Activated CD4-positive, alpha-beta memory T cell treated with anti-CD3 and anti-CD28 coated beads, Interleukin-2, amount 10 ng/mL, durations not matched to agents 7 days and 5 days (primary cell): ENCODE data around the gene OTUD5. TPM values are rescaled to one million over a fixed set of nuclear protein-coding genes. Genes with fewer than 3 reads are reported as not detected.

Source experiments
- CTCF ChIA-PET: fragments of 350-600 bp; sonication (Branson Sonifier 250); formaldehyde crosslinking; loops from one replicate; lab custom pipeline; 2021; ENCODE audit warnings: antibody characterized with exemption, inconsistent platforms; lab: Charles Lee
- POLR2A ChIA-PET: fragments of 350-600 bp; sonication (Branson Sonifier 250); formaldehyde crosslinking; loops from one replicate; lab custom pipeline; 2021; ENCODE audit warnings: antibody characterized with exemption; lab: Charles Lee
- DNase-seq: peaks from one replicate; pipeline ENCODE4 v3.0.0-alpha.2; 2020
- H3K27ac Mint-ChIP-seq: one replicate; pipeline ENCODE4 v1.8.0; 2021; ENCODE audit warnings: mild to moderate bottlenecking, mixed read lengths
- H3K27me3 Mint-ChIP-seq: one replicate; pipeline ENCODE4 v1.8.0; 2021; ENCODE audit warnings: mixed read lengths
- H3K36me3 Mint-ChIP-seq: one replicate; pipeline ENCODE4 v1.8.0; 2021; ENCODE audit warnings: low read depth, mixed read lengths
- H3K4me1 Mint-ChIP-seq: one replicate; pipeline ENCODE4 v1.8.0; 2021; ENCODE audit warnings: mixed read lengths
- H3K4me3 Mint-ChIP-seq: one replicate; pipeline ENCODE4 v1.8.0; 2021; ENCODE audit warnings: mild to moderate bottlenecking, mixed read lengths
- H3K9me3 Mint-ChIP-seq: one replicate; pipeline ENCODE4 v1.8.0; 2021; ENCODE audit warnings: mixed read lengths
- total RNA-seq, 2 experiments: library from RNA; stranded (reverse); gene quantifications; one replicate each; pipeline ENCODE4 v1.2.3, GENCODE V29; 2021

The OTUD5 gene
- total RNA-seq, result 10 to 100 TPM; 63.2 to 63.7 TPM

GRCh38 chrX:48957477-48957826 lies at the start of gene OTUD5:
TSS of gene OTUD5 (minus strand) at chrX:48957607. CDS start at chrX:48957570, 37 bp downstream.
- POLR2A ChIA-PET, result interaction anchor here (1.0 to 6.8 kb wide), 13 partner anchors 12 to 319 kb away, joined by 3 to 125 read pairs (median 8); partner anchors contain the start of genes GRIPAP1, HDAC6, PQBP1 and SLC35A2
- H3K4me3 Mint-ChIP-seq, result peak within 1 kb of the TSS; percentile 98

GRCh38 chrX:49003696-49004095 lies 46.3 kb upstream of the OTUD5 start:
- Mint-ChIP-seq H3K27ac (peak overlapping the region; percentile 64), H3K27me3 (no peaks in the 10 kb centered on the region), H3K9me3 (no peaks in the 10 kb centered on the region), H3K36me3 (peaks cover 22% of the 10 kb centered on the region), H3K4me1 (peaks cover 29% of the 10 kb centered on the region), H3K4me3 (peak overlapping the region; percentile 50)
- no peak for DNase-seq
- ChIA-PET POLR2A (interaction anchor here (2.2 kb wide), 1 partner anchor 39 kb away, joined by 26 read pairs; the partner anchor contains the start of gene TFE3), CTCF (interaction anchor here (1.2 kb wide), 1 partner anchor 31 kb away, joined by 3 read pairs; no protein-coding TSS in a partner anchor)

More at GRCh38 chrX:48957477-48957826, at the start of gene OTUD5:
- CTCF ChIA-PET, result interaction anchor here (1.3 kb wide), 1 partner anchor 206 kb away, joined by 4 read pairs; no protein-coding TSS in a partner anchor
- Mint-ChIP-seq H3K27ac (peak within 1 kb of the TSS; percentile 100), H3K36me3 (peaks cover 22% of the 10 kb centered on the region), H3K4me1 (peaks cover 55% of the 10 kb centered on the region), H3K27me3 (no peaks in the 10 kb centered on the region), H3K9me3 (no peaks in the 10 kb centered on the region)
- DNase-seq, result no peak

DNA sequence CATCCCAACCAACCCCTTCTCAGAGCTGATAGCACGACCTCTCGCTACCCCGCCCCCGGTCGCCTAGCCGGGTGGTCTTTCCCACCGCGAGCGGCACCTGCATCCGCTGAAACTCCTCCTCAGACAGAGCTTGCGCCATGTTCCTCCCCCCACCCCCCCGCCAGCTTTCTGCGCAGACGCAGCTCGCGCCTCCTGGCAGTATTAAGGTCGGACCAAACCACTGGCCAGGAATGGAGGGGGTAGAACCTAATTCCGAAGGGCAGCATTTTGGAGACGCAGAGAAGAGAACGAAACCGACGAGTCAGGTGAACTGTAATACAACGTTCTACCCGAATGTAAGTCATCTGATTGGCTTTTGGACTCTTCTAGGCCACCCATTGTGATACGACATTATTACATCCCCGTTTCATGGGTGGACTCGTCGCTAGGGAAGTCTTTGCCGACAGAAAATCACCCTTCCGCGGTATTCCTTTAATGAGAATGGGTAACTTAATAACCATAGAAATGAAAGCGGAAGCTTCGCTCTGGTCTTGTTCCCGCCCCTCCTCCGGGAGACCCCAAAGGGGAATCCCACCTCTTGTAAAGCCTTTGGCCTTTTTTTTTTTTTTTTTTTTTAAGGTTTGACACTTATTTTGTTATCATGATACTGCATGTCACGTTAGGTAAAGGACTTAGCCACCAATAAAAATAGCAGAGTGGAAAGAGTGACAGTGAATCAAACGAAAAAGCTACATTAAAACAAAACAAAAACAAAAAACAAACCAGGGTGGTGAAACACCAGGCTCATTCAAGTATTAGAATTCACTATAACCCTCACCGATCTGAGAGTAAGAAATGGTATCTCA lies 44.9 kb upstream of the OTUD5 start, which contains the start of gene GRIPAP1:
TSS of gene GRIPAP1 (minus strand) at position 174 of the 845 bp plus-strand sequence. CDS start at position 139, 35 bp downstream.
- peak within 1 kb of the TSS; percentile 94 for H3K27ac Mint-ChIP-seq
- H3K4me3 Mint-ChIP-seq, result peak within 1 kb of the TSS; percentile 98
- POLR2A ChIA-PET, result interaction anchor here (0.7 to 2.2 kb wide), 16 partner anchors 8 to 428 kb away, joined by 3 to 26 read pairs (median 6); partner anchors contain the start of genes HDAC6, PQBP1, RBM3 and TFE3
- no peaks in the 10 kb centered on the region for H3K27me3 Mint-ChIP-seq
- peaks cover 35% of the 10 kb centered on the region for H3K36me3 Mint-ChIP-seq
- no peaks in the 10 kb centered on the region for H3K9me3 Mint-ChIP-seq
- peak; percentile 82 for DNase-seq
- CTCF ChIA-PET, result interaction anchor here (0.6 to 1.4 kb wide), 9 partner anchors 9 to 462 kb away, joined by 3 to 7 read pairs (median 4); partner anchors contain the start of genes HDAC6, TBC1D25 and TFE3
- H3K4me1 Mint-ChIP-seq, result peaks cover 41% of the 10 kb centered on the region

- ChIA-PET POLR2A (interaction anchor here (0.8 to 2.2 kb wide), 13 partner anchors 8 to 428 kb away, joined by 3 to 26 read pairs (median 6); partner anchors contain the start of genes HDAC6, PQBP1, RBM3 and TFE3), CTCF (interaction anchor here (0.6 to 1.4 kb wide), 5 partner anchors 10 to 462 kb away, joined by 3 to 7 read pairs (median 4); partner anchors contain the start of genes HDAC6, TBC1D25 and TFE3)
- H3K4me1 Mint-ChIP-seq, result peaks cover 48% of the 10 kb centered on the region
- peak overlapping the region; percentile 94 for H3K27ac Mint-ChIP-seq
- H3K36me3 Mint-ChIP-seq, result peaks cover 43% of the 10 kb centered on the region
- no peaks in the 10 kb centered on the region for H3K27me3 Mint-ChIP-seq
- peak; percentile 58 for DNase-seq
- H3K4me3 Mint-ChIP-seq, result peak overlapping the region; percentile 98
- no peaks in the 10 kb centered on the region for H3K9me3 Mint-ChIP-seq
These were observed 44.2 kb upstream of the OTUD5 start for GRCh38 chrX:49001521-49002090.

DNA sequence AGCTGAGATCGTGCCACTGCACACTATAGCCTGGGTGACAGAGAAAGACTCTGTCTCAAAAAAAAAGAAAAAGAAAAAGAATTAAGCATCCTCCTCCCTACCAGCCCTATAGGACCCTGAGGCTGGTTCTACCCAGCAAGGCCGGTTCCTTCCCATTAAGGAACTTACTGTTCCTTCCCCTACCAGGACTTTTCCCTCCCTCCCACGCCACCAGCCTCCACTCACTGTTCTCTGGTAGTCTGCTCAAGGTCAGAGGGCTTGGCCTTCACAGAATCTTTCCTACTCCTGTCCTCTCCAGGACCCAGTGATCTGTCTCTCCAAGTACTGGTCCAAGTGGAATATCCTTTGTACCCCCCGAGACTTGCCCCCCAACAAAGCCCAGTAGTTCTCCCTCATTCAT lies 43.2 kb upstream of the OTUD5 start:
- POLR2A ChIA-PET, result no interaction called here
- CTCF ChIA-PET, result no interaction called here

DNA sequence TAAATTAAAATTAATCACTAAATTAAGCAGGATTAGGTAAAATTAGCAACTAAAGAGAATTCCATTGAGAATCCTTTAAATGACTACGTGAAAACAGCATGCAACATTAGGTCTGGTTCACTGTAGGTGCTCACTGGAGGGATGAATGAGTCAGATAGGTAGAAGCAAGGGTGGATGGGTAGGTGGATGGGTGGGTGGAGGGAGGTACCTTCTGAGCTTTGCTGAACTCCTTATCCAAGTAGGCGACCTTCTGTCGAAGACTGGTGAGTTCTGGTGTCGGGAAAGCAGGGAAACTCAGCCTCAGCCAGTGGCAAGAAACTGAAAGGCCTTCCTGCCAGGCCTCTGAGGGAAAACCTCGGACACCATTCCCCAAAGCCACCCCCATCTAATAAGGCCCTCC lies 41.6 kb upstream of the OTUD5 start:
- no peak for DNase-seq
- peaks cover 59% of the 10 kb centered on the region for H3K36me3 Mint-ChIP-seq
- CTCF ChIA-PET, result no interaction called here
- H3K4me3 Mint-ChIP-seq, result no peak overlapping the region
- no peaks in the 10 kb centered on the region for H3K9me3 Mint-ChIP-seq
- peaks cover 55% of the 10 kb centered on the region for H3K4me1 Mint-ChIP-seq
- H3K27ac Mint-ChIP-seq, result no peak overlapping the region
- no peaks in the 10 kb centered on the region for H3K27me3 Mint-ChIP-seq
- POLR2A ChIA-PET, result no interaction called here

More for the DNA sequence above, 43.2 kb upstream of the OTUD5 start:
- no peaks in the 10 kb centered on the region for H3K9me3 Mint-ChIP-seq
- DNase-seq, result no peak
- H3K27me3 Mint-ChIP-seq, result no peaks in the 10 kb centered on the region
- H3K36me3 Mint-ChIP-seq, result peaks cover 48% of the 10 kb centered on the region
- peak overlapping the region; percentile 98 for H3K4me3 Mint-ChIP-seq
- H3K4me1 Mint-ChIP-seq, result peaks cover 48% of the 10 kb centered on the region
- no peak overlapping the region for H3K27ac Mint-ChIP-seq

GRCh38 chrX:48998391-48998790 lies 41.0 kb upstream of the OTUD5 start:
- DNase-seq, result no peak
- CTCF ChIA-PET, result no interaction called here
- Mint-ChIP-seq H3K27me3 (no peaks in the 10 kb centered on the region), H3K27ac (no peak overlapping the region), H3K9me3 (no peaks in the 10 kb centered on the region), H3K36me3 (peaks cover 64% of the 10 kb centered on the region), H3K4me1 (peaks cover 52% of the 10 kb centered on the region), H3K4me3 (no peak overlapping the region)
- POLR2A ChIA-PET, result no interaction called here

DNA sequence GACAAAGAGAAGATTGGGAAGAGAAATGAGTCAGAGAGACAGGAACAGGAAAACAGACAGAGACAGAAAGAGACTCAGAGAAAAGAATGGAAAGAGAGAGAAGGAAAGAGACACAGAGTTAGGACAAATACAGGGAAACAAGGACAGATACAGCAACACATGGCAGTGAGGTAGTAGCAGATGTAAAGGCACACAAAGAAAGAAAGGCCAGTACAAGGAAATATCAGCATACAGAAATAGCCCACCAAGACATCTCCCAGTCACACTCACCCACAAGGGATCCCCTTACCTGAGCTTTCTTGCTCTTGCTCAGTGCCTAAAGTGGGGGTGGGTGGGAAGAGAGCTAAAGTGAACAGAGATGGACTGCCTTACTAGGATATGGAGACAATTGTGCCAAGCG lies 40.5 kb upstream of the OTUD5 start:
- POLR2A ChIA-PET, result no interaction called here
- Mint-ChIP-seq H3K9me3 (no peaks in the 10 kb centered on the region), H3K4me1 (peaks cover 52% of the 10 kb centered on the region), H3K4me3 (no peak overlapping the region), H3K36me3 (peaks cover 68% of the 10 kb centered on the region), H3K27me3 (no peaks in the 10 kb centered on the region), H3K27ac (no peak overlapping the region)
- DNase-seq, result no peak
- CTCF ChIA-PET, result no interaction called here

DNA sequence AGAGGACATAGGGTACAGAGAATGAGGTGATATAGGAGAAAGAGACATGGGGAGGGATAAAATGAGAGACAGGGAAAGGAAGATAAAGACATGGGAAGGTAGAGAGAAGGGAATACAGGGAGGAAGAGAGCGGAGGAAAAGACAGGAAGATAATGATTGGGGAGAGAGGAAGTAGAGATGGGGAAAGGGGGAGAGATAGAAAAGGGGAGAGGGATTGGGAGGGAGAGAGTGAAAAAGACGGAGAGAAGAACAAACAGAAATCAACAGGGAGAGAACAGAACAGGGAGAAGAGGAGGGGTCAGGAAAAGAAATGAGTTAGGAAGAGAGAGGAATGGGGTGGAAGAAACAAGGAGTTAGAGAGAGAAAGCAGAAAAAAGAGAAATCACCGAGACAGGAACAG lies 40.0 kb upstream of the OTUD5 start:
- Mint-ChIP-seq H3K9me3 (no peaks in the 10 kb centered on the region), H3K4me3 (no peak overlapping the region), H3K27ac (no peak overlapping the region), H3K36me3 (peaks cover 70% of the 10 kb centered on the region), H3K27me3 (no peaks in the 10 kb centered on the region), H3K4me1 (peaks cover 48% of the 10 kb centered on the region)
- DNase-seq, result no peak
- ChIA-PET CTCF (no interaction called here), POLR2A (no interaction called here)

DNA sequence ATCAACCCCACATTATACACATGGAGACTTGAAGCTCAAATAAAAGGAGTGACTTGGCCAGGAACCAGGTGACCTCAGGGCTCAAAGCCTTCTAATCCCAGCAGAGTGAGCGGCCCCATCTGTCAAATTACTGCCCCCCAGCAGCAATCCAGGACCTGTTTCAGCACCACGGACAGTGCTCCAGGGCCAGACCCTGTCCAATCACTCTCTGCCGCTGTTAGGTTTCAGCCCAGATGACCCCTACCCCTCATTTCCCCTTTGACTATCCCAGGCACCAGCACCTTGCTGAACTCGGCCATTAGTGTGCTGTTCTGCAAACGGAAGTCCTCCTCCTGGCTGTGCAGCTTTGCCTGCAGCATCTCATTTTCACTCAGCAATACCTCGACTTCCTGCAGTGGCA lies 39.6 kb upstream of the OTUD5 start:
- no peaks in the 10 kb centered on the region for H3K9me3 Mint-ChIP-seq
- peaks cover 48% of the 10 kb centered on the region for H3K4me1 Mint-ChIP-seq
- H3K36me3 Mint-ChIP-seq, result peaks cover 73% of the 10 kb centered on the region
- DNase-seq, result no peak
- H3K27me3 Mint-ChIP-seq, result no peaks in the 10 kb centered on the region
- POLR2A ChIA-PET, result no interaction called here
- no peak overlapping the region for H3K4me3 Mint-ChIP-seq
- CTCF ChIA-PET, result no interaction called here
- H3K27ac Mint-ChIP-seq, result no peak overlapping the region

DNA sequence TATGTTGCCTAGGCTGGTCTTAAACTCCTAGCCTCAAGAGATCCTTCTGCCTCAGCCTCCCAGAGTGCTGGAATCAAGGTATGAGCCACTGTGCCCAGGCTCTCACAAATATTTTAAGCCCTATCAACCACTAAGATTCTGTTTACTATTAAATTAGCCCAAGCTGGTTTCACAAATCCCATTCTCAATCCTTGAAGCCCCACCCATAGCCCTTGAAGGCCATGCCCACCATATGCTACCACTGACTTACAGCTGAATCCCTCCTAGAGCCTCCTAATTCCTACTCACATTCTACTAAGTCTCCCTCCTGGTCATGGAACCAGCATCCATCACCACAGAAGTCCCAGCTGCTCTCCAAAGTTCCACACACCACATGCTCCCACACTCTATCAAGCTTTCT lies 34.9 kb upstream of the OTUD5 start:
- H3K9me3 Mint-ChIP-seq, result no peaks in the 10 kb centered on the region
- DNase-seq, result no peak
- peaks cover 63% of the 10 kb centered on the region for H3K36me3 Mint-ChIP-seq
- H3K27me3 Mint-ChIP-seq, result no peaks in the 10 kb centered on the region
- H3K4me3 Mint-ChIP-seq, result no peak overlapping the region
- peak overlapping the region; percentile 34 for H3K27ac Mint-ChIP-seq
- ChIA-PET CTCF (no interaction called here), POLR2A (interaction anchor here (0.6 kb wide), 1 partner anchor 211 kb away, joined by 3 read pairs; no protein-coding TSS in a partner anchor)
- peaks cover 16% of the 10 kb centered on the region for H3K4me1 Mint-ChIP-seq

DNA sequence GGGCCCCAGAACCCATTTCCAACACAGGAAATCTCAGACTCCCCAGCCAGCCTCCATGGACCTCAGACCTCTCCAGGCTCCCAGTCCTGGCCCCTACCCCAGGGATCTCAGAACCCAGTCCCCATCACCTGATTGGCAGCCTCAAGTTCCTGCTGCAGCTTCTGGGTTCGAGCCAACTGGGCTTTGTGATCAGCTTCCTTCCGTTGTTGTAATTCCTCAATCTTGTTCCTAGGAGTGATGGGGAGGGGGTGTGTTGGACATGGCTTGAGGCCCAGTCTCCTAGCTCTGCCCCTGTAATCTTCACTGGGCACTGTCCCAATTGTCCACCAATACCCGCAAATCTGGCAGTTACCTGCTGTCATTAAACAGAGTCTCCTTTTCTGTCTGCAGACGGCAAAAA lies 32.1 kb upstream of the OTUD5 start:
- Mint-ChIP-seq H3K27me3 (no peaks in the 10 kb centered on the region), H3K36me3 (peaks cover 50% of the 10 kb centered on the region), H3K4me3 (no peak overlapping the region), H3K27ac (no peak overlapping the region), H3K4me1 (peaks cover 2% of the 10 kb centered on the region), H3K9me3 (no peaks in the 10 kb centered on the region)
- DNase-seq, result no peak
- ChIA-PET CTCF (no interaction called here), POLR2A (interaction anchor here (0.7 kb wide), 1 partner anchor 17 kb away, joined by 4 read pairs; the partner anchor contains the start of gene KCND1)

DNA sequence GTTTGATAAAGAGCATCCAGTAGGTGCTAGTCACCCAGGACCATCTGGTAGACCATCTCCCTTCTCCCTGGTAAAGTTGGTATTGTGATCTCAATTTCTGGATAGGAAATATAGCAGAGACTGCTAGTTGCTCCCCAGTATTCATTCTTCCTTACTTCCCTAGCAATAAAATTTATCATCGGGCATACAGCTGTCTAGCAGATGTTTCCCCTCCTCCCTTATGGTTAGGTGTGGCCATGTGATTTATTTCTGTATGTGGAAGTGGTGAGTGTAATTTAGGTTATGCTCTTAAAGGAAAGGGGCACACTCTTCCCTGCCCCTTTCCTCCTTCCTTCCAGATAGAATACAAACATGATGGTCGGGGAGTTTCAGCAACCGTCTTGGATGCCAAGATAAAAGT lies 26.5 kb upstream of the OTUD5 start:
- peaks cover 2% of the 10 kb centered on the region for H3K4me1 Mint-ChIP-seq
- CTCF ChIA-PET, result no interaction called here
- no peak overlapping the region for H3K27ac Mint-ChIP-seq
- H3K36me3 Mint-ChIP-seq, result peaks cover 52% of the 10 kb centered on the region
- DNase-seq, result no peak
- no peak overlapping the region for H3K4me3 Mint-ChIP-seq
- H3K27me3 Mint-ChIP-seq, result no peaks in the 10 kb centered on the region
- POLR2A ChIA-PET, result no interaction called here
- H3K9me3 Mint-ChIP-seq, result no peaks in the 10 kb centered on the region
